Fibroblast of the conjunctiva (primary cell): ENCODE measurements around the gene PDZD2.
"Not testable (repeated sequence)": the region's sequence is repeated elsewhere in the genome, so short reads cannot be mapped to it uniquely, and the experiment has no call there.

Experiments
- DNase-seq: peaks from one replicate; pipeline ENCODE4 v3.0.0-alpha.2; 2010; ENCODE audit warnings: low read depth

Gene PDZD2

DNA sequence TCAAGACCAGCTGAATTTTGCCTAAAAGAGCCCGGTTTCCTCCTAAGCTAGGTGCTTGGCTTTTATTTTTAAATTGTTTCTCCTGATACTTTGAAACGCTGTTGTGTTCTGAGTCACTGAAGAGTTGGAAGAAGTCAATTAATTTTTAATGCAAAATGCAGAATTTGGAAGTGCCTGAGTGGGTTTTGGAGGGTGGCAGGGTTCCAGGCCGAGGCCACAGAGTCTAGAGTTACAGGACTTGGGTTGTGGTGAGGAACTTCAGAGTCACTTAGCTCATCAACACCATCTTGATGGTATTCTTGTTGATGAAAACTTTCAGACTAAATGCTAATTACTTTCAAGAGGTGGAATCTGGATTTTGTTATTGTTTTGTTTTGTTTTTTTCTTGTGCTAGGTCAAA is 130.6 kb downstream of the PDZD2 start:
- DNase-seq, result no peak

DNA sequence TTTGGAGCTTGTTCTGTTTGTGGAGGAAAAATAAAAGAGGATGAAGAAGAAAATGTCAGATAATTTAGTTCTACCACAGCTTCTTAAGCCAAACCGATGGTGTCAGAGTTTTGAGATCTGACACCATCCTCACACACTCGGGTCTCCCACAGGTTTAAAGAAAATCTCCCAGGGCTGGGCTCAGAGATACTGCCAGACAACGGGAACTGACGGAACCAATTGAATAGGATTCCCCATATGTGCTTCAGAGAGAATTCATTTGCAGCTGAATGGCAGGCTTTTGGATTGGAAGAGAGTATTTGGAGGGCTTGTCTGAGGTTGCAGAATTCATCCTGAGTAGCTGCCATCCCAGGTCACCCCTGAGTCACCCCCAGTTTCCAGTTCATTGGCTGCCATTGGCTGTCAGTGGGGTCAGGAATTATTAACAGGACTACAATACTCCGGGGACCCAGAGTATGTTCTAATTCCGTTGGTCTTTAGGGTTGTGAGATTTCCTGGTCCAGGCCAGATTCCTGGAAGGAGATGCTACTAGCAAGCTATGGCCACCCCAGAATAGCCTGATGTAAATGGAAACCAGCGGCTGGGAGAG is 131.3 kb downstream of the PDZD2 start:
- no peak for DNase-seq

DNA sequence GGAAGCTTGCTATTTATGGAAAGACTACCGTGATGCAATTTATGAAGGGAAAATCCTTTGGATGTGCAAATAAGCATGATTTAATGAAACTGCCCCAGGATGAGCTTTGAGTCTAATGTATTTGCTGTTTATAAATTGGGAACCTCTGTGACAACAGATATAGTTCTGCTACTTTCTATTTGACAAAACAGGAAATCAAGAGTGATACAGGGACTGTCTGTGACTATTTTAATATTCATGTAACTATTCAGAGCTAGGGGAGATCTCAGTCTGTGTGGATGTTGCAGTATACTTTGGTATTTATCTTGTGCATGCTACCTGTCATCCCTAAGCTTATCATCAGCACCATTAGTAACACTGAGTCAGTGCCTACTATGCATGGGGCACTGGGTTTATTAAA is 132.1 kb downstream of the PDZD2 start:
- no peak for DNase-seq

DNA sequence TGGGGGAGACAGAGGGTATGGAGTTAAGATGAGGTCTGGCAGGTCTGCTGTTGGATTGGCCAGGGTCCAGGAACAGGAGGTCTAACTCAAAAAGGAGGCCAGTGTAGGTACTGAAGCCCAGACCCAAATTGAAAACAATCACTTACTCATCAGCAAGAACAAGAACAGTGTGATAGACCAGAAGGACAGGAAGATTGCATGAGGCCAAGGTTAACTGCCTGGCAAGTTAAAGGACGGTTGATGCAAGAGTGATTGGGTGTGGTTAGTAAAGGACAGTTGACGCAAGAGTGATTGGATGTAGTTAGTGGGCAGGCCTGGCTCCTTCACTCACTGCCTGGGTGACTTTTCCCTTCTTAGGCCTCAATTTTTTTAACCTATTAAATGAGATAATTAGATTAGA is 132.6 kb downstream of the PDZD2 start:
- DNase-seq, result no peak

DNA sequence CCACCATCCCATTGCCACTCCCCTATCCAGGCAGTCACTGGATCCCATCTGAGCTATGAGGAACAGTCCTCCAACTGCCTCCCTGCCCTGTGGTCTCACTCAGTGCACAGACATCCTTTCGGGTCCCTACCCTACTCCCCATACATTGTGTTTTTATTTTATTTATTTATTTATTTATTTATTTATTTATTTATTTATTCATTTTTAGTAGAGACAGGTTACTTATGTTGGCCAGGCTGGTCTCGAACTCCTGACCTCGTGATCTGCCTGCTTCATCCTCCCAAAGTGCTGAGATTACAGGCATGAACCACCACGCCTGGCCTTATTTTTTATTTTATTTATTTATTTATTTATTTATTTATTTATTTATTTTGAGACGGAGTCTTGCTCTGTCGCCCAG is 137.4 kb downstream of the PDZD2 start:
- not testable (repeated sequence) for DNase-seq

DNA sequence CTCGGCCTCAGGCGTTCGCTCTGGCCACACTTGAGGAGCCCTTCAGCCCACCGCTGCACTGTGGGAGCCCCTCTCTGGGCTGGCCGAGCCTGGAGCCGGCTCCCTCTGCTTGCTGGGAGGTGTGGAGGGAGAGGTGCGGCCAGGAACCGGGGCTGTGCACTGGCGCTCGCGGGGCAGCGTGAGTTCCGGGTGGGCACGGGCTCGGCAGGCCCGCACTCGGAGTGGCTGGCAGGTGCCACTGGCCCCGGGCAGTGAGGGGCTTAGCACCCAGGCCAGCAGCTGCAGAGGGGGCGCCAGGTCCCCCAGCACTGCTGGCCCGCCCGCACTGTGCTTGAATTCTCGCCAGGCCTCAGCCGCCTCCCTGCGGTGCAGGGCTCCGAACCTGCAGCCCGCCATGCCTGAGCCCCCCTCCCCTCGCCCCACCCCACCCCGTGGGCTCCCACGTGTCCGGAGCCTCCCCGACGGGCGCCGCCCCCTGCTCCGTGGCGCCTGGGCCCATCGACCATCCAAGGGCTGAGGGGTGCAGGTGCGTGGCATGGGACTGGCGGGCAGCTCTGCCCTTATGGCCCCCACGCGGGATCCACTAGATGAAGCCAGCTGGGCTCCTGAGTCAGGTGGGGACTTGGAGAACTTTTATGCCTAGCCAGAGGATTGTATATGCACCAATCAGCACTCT is 138.2 kb downstream of the PDZD2 start:
- no peak for DNase-seq

DNA sequence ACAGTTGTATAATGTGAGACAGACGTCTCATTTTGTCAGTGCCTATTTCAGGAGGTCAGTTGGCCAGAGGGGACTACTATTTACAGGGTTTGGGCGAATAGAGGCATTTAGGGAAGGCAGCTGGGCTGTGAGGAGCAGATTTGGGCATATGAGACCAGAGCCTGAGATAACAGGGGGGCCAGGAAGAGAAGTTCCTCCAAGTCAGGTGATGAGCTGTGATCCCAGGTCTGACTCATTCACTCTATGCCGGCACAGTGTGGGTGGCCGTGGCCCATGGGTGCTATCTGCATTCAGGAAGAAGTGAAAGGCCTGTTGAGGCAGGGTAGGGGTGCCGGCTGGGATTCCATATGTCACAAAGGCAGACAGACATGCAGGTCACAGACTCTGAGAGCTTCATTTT is 142.8 kb downstream of the PDZD2 start:
- no peak for DNase-seq

DNA sequence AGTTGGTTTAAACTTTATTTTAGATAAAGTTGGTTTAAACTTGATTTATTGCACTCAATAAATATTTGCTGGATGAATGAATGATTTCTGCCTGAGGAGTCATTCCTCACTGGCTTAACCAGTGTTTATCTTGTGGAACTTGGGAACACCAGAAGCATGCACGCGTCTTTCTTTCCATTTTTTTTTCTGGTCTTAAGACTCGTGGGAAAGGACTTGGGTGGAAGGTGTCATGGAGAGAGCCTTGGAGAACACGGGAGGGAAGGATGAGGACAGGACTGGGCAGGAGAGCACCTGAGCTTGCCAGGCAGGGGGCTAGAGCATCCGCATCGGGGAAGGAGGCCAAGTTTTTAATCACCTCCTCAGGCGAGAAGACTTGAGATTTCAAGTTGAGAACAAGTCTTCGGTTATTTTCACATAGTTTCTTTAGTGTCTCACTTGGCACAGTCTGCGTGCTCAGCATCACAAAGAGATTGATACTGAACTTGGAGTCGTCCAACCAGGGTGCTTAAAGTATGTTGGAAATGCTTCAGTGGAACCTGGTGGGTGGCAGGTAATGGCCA is 144.2 kb downstream of the PDZD2 start:
- DNase-seq, result no peak

DNA sequence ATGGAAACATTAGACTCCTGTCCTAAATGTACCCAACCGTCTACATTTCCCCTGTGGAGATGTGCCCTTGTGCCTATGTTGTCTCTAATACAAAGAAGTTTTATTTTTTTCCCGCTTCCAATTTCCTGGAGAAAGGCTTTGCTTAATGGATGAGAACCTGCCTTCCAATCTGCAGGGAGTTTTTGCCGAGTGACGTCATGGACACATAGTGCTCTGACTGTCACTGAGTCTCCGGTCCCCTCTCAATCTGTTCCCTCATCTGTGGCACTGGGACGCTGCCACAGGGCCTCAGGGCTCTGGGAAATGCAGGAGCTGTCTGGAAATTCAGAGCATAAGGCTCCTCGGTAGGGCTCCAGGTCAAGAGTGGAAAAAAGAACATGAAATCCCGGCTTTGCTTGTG is 144.8 kb downstream of the PDZD2 start:
- no peak for DNase-seq

DNA sequence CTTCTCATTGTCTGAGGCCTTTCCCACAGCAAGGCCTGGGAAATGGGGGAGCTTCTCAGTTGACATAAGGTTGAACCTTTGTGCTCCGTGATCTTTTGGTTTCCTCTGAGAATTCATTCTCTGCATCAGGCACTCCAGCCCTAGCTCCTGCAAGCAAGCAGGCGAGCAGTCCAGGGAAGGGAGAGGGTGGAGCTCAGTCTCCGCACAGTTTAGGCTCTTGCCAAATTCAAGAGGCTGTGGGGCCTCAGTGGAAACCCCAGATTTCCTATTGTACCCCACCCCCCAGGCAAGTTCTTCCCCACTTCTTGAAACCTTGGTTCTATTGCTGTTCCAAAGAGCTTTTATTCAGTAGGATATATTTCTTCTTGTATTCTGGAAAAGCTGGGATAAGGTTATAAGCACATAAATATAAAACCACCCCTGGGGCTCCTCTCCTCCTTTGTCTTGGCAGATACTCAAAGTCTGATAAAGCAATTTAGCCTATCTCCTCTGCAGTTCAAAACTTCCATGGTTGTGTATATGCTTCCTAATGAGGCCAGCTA is 147.2 kb downstream of the PDZD2 start:
- no peak for DNase-seq

DNA sequence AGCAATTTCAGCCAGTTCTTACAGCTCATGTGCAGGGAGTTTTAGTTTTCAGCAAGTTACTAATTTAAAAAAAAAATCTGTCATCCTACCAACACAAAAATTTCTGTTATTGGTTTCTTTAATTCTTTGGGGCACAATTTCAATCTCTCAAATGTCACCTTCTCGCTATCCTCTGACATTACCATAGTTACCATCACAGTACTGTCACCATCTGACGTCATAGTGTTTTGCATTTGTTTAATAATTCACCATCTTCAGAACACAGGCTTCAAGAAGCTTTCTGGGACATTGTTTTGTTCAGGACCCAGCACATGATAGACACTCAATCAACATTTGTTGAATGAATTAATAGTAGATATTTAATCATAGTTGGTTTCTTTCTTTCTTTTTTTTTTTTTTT is 155.1 kb downstream of the PDZD2 start:
- no peak for DNase-seq

DNA sequence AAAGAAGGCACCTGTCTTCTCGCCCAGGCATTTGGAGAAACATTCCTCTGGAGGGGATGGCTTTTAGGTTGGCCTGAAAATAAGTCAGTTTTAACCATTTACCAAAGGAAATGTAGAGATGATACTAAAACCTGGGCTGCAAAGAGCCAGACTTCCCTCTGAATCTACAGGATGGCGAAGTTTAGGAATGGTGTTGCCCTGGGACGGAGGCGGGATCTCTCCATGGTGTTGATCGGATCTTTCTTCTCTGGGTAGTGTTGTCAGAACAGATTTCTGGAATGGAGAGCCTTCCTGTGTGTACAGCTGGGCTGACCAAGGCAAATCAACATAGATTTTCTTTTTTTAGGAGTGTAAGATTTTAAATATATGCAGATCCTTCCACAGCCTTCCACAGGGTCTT is 159.2 kb downstream of the PDZD2 start:
- DNase-seq, result no peak

DNA sequence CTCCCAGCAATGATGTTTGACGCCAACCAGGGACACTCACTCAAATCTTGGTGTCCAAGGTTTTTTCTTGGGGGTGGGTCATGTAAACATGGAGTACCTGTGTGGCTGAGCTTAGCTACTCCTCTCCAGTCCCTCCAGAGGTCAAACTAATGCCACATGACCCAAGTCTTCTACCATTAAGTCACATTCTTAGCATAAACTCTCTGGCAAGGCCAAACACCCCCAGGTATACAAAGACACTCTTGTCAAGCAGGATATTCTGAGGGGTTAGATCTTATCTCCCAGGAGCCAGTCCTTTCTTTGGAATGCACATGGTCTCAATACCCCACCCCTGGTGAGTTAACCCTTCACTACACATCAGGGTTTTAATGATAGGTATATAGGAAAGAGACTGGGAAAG is 161.4 kb downstream of the PDZD2 start:
- no peak for DNase-seq

DNA sequence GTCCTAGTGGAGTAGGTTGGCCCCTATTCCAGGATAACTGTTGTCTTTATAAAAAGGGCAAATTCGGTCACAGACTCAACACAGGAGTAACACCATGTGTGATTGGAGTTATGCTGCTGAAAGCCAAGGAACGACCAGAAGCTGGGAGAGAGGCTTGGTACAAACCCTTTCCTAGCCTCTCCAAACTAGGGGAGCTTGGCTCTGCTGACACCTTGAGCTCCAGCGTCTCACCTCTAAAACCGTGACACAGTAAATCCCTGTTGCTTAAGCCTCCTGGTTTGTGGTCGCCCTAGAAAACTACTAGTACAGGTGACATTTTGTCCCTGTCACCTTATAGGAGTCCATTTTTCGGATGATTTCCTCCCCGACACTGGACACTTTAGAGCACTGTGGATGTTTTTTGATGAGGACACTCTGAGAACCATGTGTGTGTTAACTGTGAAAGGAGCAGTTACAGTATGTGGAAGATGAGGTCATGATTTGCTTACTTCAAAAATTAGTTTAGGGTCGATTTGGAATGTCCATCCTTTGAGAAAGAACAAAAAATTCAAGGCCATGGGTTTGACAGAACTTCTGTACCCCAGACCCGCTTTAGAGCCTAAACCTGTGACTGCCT is 167.0 kb downstream of the PDZD2 start:
- no peak for DNase-seq

DNA sequence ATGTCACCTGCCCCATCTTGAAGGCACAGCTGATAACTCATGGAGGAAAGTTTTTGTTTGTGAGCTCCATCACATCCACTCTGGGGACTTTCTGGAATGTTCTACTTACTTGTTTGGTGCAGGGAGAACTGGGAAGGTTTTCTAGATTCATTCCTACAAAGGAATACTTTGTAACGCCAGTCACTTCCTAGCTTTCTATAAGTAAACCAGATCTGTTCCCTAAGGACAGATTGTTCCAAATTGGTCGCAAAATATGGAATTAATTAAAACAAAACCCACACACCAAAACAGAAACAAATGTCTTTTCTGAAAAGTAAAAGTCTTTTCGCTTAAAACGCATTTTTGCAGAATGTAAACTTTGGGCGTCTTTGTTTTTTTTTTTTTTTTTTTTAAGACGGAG is 167.6 kb downstream of the PDZD2 start:
- no peak for DNase-seq

DNA sequence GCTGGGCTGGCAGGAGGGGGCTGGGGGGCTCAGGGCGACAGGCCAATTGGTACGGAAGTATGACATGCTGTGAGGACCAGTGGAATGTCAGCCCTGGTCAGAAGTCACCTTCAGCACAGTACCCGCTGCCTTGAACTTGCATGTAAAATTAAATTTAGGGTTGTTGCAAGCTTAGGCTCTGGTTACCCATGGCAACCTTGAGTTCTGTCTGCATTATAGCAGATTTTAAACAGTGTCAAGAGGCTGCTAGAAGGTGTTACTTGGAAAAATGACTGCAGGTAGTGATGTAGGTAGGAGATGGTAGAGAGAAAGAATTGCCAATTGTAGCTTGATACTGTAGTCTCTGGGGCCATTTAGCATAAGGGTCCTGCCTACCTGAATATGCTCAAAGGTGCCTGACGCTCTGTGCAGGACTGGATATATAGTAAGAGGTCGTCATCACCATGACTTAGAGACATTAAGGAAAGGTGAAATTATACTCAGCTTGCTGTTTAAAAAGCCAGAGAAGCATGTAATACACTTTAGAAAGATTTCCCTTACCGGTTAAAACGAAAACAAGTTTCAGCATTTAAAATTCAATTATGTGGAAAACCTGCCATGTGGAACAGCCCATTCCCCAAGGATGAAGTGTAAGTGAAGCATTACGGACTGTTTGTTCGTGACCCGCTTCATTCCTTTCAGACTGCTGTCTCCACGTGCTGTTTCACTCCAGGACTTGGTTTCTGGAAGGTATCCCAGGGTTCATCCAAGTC is 169.0 kb downstream of the PDZD2 start:
- DNase-seq, result no peak

DNA sequence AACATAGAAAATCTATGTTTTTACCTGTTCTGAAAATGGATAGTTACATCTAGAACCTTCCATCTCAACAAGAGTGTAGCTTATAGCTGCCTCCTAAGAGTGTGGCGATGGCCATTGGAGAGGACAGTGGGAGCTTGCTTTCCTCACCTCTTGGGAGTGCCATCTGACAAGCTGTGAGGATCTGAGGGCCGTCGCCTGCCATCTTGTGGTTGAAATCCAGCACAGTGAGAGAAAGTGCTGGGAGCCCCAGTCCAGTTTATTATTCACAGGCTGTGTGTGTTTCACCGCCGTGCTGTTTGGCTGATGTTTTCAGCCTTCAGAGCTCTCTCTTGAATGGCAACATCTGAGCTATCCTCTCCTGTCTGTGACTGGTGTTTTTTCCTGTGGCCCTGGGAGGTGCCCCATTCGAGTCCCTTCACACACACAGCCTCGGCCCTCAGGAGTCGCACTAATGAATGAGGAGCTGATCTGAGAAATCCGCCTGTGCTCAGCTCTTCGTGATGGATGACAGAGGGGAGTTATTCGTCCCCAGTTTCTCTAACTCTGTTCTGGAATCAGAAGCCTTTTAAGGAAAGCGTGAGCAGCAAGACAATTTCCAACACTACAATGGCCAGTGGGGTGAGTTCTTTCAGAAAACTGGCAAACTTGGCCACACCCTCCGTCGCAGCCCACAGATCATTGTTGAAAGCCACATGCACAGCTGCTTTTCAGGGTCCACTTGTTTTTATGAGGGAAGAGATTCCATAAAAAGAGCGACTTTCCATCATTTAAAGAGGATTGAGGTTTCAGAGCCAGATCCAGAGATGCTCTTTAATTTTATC is 170.3 kb downstream of the PDZD2 start:
- peak; percentile 71 for DNase-seq

DNA sequence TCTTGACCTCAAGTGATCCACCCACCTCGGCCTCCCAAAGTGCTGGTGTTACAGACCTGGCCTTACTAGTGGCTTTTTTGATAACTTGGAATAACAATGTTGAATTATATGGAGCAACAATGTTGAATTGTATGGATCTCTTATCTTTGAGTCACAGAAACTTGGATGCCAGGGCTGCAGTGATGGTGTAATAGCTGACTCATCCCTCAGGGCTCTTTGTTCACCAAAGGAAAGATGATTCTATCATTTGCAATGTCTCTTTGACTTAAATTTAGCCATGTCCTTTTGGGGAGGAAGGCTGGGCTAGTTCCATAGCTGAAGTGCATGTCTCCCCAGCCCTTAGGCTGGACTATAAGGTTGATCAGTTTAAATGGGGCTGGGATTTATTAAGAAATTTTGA is 172.3 kb downstream of the PDZD2 start:
- DNase-seq, result peak; percentile 84

DNA sequence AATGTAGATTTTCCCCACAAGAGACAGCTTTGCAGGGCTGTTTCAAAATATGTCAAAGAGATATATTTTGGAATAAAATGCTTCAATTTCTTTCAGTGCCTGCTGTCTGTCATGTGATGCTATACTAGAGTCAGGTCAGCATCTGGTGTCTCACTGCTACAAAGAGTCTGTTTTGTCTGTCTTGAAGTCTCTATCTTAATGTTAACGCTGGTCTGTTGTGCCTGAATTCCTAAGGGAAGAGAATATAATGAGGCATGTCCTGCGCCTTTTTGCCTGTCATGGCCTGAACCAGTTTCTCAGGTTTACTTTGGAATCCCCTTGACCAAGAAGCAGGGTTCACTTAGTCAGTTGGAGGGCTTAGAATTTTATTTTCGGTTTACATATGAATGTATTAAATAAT is 176.4 kb downstream of the PDZD2 start:
- DNase-seq, result no peak

DNA sequence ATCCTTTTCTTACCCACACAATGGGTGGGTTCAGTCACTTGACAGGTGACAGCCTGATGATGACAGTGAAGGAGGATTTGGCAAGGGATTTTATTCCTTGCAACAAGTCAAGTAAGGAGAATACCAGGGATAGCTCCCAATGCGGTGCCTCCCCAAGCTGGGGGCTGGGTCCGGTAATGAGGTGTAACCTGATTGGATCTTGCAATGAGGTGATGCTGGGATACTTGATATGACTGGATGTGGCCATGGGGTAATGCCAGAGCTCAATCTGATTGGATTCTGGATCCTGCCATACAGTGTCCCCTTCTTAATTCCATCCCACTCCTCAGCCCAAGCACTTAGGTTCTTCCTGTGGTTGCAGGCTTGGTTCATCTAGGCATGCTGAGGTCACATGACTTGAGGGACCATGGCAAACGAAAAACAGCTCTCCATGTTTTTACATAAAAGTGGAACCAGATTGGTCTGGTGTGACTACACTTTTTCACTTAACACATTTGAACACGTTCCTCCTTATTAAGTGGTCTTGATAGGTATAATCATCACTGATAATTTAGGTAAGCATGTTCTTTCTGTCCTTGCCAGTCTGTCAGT is 181.1 kb downstream of the PDZD2 start:
- no peak for DNase-seq

DNA sequence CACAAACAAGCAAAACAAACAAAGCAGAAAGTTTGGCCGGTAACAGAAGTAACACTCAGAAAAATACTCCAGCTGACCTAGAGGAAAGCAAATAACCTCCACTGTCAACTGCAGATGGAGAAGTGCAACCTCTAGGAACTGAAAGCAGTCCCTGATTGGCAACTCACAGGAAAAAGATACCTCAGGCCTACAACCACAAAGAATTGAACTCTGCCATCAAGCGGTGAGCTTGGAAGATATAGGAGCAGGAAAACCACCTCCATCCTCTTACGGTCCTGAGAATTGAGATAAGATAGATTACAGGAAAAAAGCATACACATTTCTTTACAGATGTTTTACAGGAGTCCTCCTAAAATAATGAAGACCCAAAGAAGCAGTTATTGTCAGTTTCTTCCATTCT is 184.5 kb downstream of the PDZD2 start:
- DNase-seq, result no peak
